ENCODE measurements around the gene SLC35F1. TPM values are rescaled to one million over a fixed set of nuclear protein-coding genes. Genes with fewer than 3 reads are reported as not detected.

Gene SLC35F1
- total RNA-seq, 1 donor from 2014 or later, result not detected

DNA sequence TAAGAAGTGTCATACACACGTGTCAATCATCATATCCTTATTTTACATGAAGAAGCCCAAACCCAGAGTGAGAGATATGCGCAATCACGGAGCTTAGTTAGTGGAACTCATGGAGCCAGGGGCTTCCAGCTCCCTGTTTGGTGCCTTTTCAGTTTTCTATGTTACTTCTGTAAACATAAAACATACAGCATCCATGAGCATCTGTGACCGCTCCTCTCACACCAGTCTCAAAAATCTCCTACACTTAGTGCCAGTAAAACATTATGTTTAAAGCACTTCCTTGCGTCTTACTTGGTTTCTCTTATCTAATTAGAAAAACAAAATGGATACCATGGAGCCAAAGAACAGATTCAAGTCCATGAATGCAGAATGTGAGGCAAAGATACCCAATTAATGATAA lies 240.4 kb downstream of the SLC35F1 start:
- H3K27me3 Mint-ChIP-seq (ENCODE audit: unreplicated experiment), result no peaks in the 10 kb centered on the region
- TF ChIP-seq, protein P1, sequence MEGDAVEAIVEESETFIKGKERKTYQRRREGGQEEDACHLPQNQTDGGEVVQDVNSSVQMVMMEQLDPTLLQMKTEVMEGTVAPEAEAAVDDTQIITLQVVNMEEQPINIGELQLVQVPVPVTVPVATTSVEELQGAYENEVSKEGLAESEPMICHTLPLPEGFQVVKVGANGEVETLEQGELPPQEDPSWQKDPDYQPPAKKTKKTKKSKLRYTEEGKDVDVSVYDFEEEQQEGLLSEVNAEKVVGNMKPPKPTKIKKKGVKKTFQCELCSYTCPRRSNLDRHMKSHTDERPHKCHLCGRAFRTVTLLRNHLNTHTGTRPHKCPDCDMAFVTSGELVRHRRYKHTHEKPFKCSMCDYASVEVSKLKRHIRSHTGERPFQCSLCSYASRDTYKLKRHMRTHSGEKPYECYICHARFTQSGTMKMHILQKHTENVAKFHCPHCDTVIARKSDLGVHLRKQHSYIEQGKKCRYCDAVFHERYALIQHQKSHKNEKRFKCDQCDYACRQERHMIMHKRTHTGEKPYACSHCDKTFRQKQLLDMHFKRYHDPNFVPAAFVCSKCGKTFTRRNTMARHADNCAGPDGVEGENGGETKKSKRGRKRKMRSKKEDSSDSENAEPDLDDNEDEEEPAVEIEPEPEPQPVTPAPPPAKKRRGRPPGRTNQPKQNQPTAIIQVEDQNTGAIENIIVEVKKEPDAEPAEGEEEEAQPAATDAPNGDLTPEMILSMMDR (IDR thresholded peaks at IDR 0.05), result no peak
- peaks cover 46% of the 10 kb centered on the region for H3K4me1 Mint-ChIP-seq (ENCODE audit: unreplicated experiment)
- H3K36me3 Mint-ChIP-seq (ENCODE audit: unreplicated experiment), result no peaks in the 10 kb centered on the region
- H3K27ac Mint-ChIP-seq (ENCODE audit: unreplicated experiment), result no peak overlapping the region
- no peak overlapping the region for H3K4me3 Mint-ChIP-seq (ENCODE audit: unreplicated experiment)
- no peaks in the 10 kb centered on the region for H3K9me3 Mint-ChIP-seq (ENCODE audit: unreplicated experiment)
- no peak for DNase-seq (ENCODE audit: extremely low spot score, unreplicated experiment)

DNA sequence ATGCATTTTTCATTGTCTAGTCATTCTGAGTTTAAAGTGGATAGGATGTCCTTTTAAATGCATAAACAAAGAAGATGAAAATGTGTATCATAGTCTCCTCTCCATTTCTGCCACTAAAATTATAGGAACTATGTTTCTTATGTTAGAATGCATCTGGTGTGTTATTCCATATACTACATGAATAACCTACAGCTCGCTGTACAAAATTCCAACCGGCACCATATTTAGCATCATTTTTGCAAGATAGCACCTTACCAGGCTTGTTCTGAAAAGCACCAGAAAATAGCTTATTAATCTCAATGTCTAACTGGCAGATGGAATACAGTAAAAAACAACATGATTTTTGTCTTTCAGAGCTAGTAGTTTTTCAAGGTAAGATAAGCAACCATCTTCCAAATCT lies 241.5 kb downstream of the SLC35F1 start:
- Mint-ChIP-seq H3K4me1 (ENCODE audit: unreplicated experiment) (peaks cover 37% of the 10 kb centered on the region), H3K27ac (ENCODE audit: unreplicated experiment) (no peak overlapping the region), H3K27me3 (ENCODE audit: unreplicated experiment) (no peaks in the 10 kb centered on the region), H3K4me3 (ENCODE audit: unreplicated experiment) (no peak overlapping the region), H3K9me3 (ENCODE audit: unreplicated experiment) (no peaks in the 10 kb centered on the region), H3K36me3 (ENCODE audit: unreplicated experiment) (no peaks in the 10 kb centered on the region)
- TF ChIP-seq, protein P1 (IDR thresholded peaks at IDR 0.05), result no peak
- no peak for DNase-seq (ENCODE audit: extremely low spot score, unreplicated experiment)

DNA sequence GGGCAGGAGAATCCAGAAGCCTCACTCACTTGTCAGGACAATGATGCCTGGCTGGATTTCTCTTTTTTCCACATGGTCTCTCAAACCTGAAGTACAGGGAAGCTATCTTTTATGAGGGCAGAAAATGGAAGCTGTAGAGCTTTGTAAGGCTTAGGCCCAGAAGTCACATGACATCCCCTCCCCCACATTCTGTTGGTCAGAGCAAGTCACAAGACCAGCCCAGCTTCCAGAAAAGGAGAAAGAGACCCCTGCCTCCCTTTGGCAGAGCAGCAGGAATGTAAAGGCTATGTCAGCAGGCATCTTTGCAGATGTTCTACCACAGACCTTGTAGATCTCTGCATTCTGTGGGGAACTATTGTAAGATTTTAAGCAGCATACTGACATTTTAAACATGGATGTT lies 245.5 kb downstream of the SLC35F1 start:
- Mint-ChIP-seq H3K9me3 (ENCODE audit: unreplicated experiment) (no peaks in the 10 kb centered on the region), H3K4me1 (ENCODE audit: unreplicated experiment) (peaks cover 23% of the 10 kb centered on the region), H3K4me3 (ENCODE audit: unreplicated experiment) (no peak overlapping the region), H3K36me3 (ENCODE audit: unreplicated experiment) (no peaks in the 10 kb centered on the region), H3K27me3 (ENCODE audit: unreplicated experiment) (no peaks in the 10 kb centered on the region), H3K27ac (ENCODE audit: unreplicated experiment) (no peak overlapping the region)
- no peak for DNase-seq (ENCODE audit: extremely low spot score, unreplicated experiment)
- TF ChIP-seq, protein P1 (IDR thresholded peaks at IDR 0.05), result no peak

- H3K9me3 Mint-ChIP-seq (ENCODE audit: unreplicated experiment), result no peaks in the 10 kb centered on the region
- H3K4me3 Mint-ChIP-seq (ENCODE audit: unreplicated experiment), result no peak overlapping the region
- no peaks in the 10 kb centered on the region for H3K4me1 Mint-ChIP-seq (ENCODE audit: unreplicated experiment)
- TF ChIP-seq, protein P1 (IDR thresholded peaks at IDR 0.05), result no peak
- no peaks in the 10 kb centered on the region for H3K27me3 Mint-ChIP-seq (ENCODE audit: unreplicated experiment)
- no peaks in the 10 kb centered on the region for H3K36me3 Mint-ChIP-seq (ENCODE audit: unreplicated experiment)
- no peak overlapping the region for H3K27ac Mint-ChIP-seq (ENCODE audit: unreplicated experiment)
- no peak for DNase-seq (ENCODE audit: extremely low spot score, unreplicated experiment)
Measured at GRCh38 chr6:118161343-118161742, 254.3 kb downstream of the SLC35F1 start.

- Mint-ChIP-seq H3K4me3 (ENCODE audit: unreplicated experiment) (no peak overlapping the region), H3K36me3 (ENCODE audit: unreplicated experiment) (no peaks in the 10 kb centered on the region), H3K27me3 (ENCODE audit: unreplicated experiment) (peaks cover 3% of the 10 kb centered on the region), H3K27ac (ENCODE audit: unreplicated experiment) (no peak overlapping the region), H3K4me1 (ENCODE audit: unreplicated experiment) (no peaks in the 10 kb centered on the region), H3K9me3 (ENCODE audit: unreplicated experiment) (no peaks in the 10 kb centered on the region)
- TF ChIP-seq, protein P1 (IDR thresholded peaks at IDR 0.05), result no peak
- DNase-seq (ENCODE audit: extremely low spot score, unreplicated experiment), result no peak
Measured at GRCh38 chr6:118163542-118163941, 256.5 kb downstream of the SLC35F1 start.
